ENCODE data around the gene PYGM.
"Not testable (repeated sequence)": the region's sequence is repeated elsewhere in the genome, so short reads cannot be mapped to it uniquely, and the experiment has no call there.

The PYGM gene

GRCh38 chr11:64711956-64712362 lies 47.8 kb downstream of the PYGM start:
- H3K9me3 ChIP-seq (ENCODE audit: control insufficient read depth in 5 of 5, low read length in 5 of 5) = peaks cover 0 to 3% (median 0%) of the 10 kb centered on the region in 5 donors
- H3K4me1 ChIP-seq (ENCODE audit: control insufficient read depth in 5 of 5, insufficient read depth in 5 of 5, low read length in 5 of 5) = peaks cover 0 to 20% (median 0%) of the 10 kb centered on the region in 5 donors
- no peak overlapping the region for H3K27ac ChIP-seq (ENCODE audit: low read depth, low read length)
- no peak overlapping the region for H3K9ac ChIP-seq (ENCODE audit: low read length in 5 of 5)
- no peak overlapping the region for H3K4me3 ChIP-seq (ENCODE audit: low read depth in 1 of 5, low read length in 5 of 5)
- no peaks in the 10 kb centered on the region for H3K36me3 ChIP-seq (ENCODE audit: control insufficient read depth in 5 of 5, insufficient read depth in 5 of 5, low read length in 5 of 5)
- H3K27me3 ChIP-seq (ENCODE audit: control insufficient read depth in 5 of 5, insufficient read depth in 4 of 5, low read length in 5 of 5) = peaks cover 53 to 76% (median 71%) of the 10 kb centered on the region in 5 donors

GRCh38 chr11:64711138-64711955 lies 48.4 kb downstream of the PYGM start:
- Histone ChIP-seq H3K9ac (ENCODE audit: low read length in 5 of 5) (no peak overlapping the region), H3K36me3 (ENCODE audit: control insufficient read depth in 5 of 5, insufficient read depth in 5 of 5, low read length in 5 of 5) (no peaks in the 10 kb centered on the region), H3K27ac (ENCODE audit: low read depth, low read length) (no peak overlapping the region), H3K27me3 (ENCODE audit: control insufficient read depth in 5 of 5, insufficient read depth in 4 of 5, low read length in 5 of 5) (peaks cover 51 to 70% (median 65%) of the 10 kb centered on the region in 5 donors), H3K4me1 (ENCODE audit: control insufficient read depth in 5 of 5, insufficient read depth in 5 of 5, low read length in 5 of 5) (peaks cover 0 to 20% (median 0%) of the 10 kb centered on the region in 5 donors), H3K4me3 (ENCODE audit: low read depth in 1 of 5, low read length in 5 of 5) (no peak overlapping the region), H3K9me3 (ENCODE audit: control insufficient read depth in 5 of 5, low read length in 5 of 5) (peaks cover 0 to 3% (median 0%) of the 10 kb centered on the region in 5 donors)

GRCh38 chr11:64710418-64711137 lies 49.2 kb downstream of the PYGM start:
- Histone ChIP-seq H3K4me3 (ENCODE audit: low read depth in 1 of 5, low read length in 5 of 5) (no peak overlapping the region), H3K9ac (ENCODE audit: low read length in 5 of 5) (no peak overlapping the region), H3K4me1 (ENCODE audit: control insufficient read depth in 5 of 5, insufficient read depth in 5 of 5, low read length in 5 of 5) (peaks cover 0 to 20% (median 0%) of the 10 kb centered on the region in 5 donors), H3K27me3 (ENCODE audit: control insufficient read depth in 5 of 5, insufficient read depth in 4 of 5, low read length in 5 of 5) (peaks cover 45 to 65% (median 59%) of the 10 kb centered on the region in 5 donors), H3K36me3 (ENCODE audit: control insufficient read depth in 5 of 5, insufficient read depth in 5 of 5, low read length in 5 of 5) (no peaks in the 10 kb centered on the region), H3K27ac (ENCODE audit: low read depth, low read length) (no peak overlapping the region), H3K9me3 (ENCODE audit: control insufficient read depth in 5 of 5, low read length in 5 of 5) (peaks cover 0 to 3% (median 0%) of the 10 kb centered on the region in 5 donors)

GRCh38 chr11:64705501-64705900 lies 54.3 kb downstream of the PYGM start:
- Histone ChIP-seq H3K9me3 (ENCODE audit: control insufficient read depth in 5 of 5, low read length in 5 of 5) (no peaks in the 10 kb centered on the region), H3K36me3 (ENCODE audit: control insufficient read depth in 5 of 5, insufficient read depth in 5 of 5, low read length in 5 of 5) (no peaks in the 10 kb centered on the region), H3K27me3 (ENCODE audit: control insufficient read depth in 5 of 5, insufficient read depth in 4 of 5, low read length in 5 of 5) (peaks cover 9 to 32% (median 22%) of the 10 kb centered on the region in 5 donors), H3K27ac (ENCODE audit: low read depth, low read length) (no peak overlapping the region), H3K4me1 (ENCODE audit: control insufficient read depth in 5 of 5, insufficient read depth in 5 of 5, low read length in 5 of 5) (no peaks in the 10 kb centered on the region), H3K4me3 (ENCODE audit: low read depth in 1 of 5, low read length in 5 of 5) (no peak overlapping the region), H3K9ac (ENCODE audit: low read length in 5 of 5) (no peak overlapping the region)

- Histone ChIP-seq H3K27me3 (ENCODE audit: control insufficient read depth in 5 of 5, insufficient read depth in 4 of 5, low read length in 5 of 5) (peaks cover 3 to 17% (median 10%) of the 10 kb centered on the region in 5 donors), H3K4me3 (ENCODE audit: low read depth in 1 of 5, low read length in 5 of 5) (no peak overlapping the region), H3K9me3 (ENCODE audit: control insufficient read depth in 5 of 5, low read length in 5 of 5) (no peaks in the 10 kb centered on the region), H3K4me1 (ENCODE audit: control insufficient read depth in 5 of 5, insufficient read depth in 5 of 5, low read length in 5 of 5) (no peaks in the 10 kb centered on the region), H3K36me3 (ENCODE audit: control insufficient read depth in 5 of 5, insufficient read depth in 5 of 5, low read length in 5 of 5) (no peaks in the 10 kb centered on the region), H3K9ac (ENCODE audit: low read length in 5 of 5) (no peak overlapping the region), H3K27ac (ENCODE audit: low read depth, low read length) (no peak overlapping the region)
Observed at GRCh38 chr11:64703048-64703447, 56.7 kb downstream of the PYGM start.

GRCh38 chr11:64701956-64702355 lies 57.8 kb downstream of the PYGM start:
- H3K9ac ChIP-seq (ENCODE audit: low read length in 5 of 5); H3K9me3 ChIP-seq (ENCODE audit: control insufficient read depth in 5 of 5, low read length in 5 of 5); H3K4me3 ChIP-seq (ENCODE audit: low read depth in 1 of 5, low read length in 5 of 5); H3K36me3 ChIP-seq (ENCODE audit: control insufficient read depth in 5 of 5, insufficient read depth in 5 of 5, low read length in 5 of 5); H3K4me1 ChIP-seq (ENCODE audit: control insufficient read depth in 5 of 5, insufficient read depth in 5 of 5, low read length in 5 of 5); H3K27ac ChIP-seq (ENCODE audit: low read depth, low read length): not testable (repeated sequence)
- peaks cover 4 to 15% (median 5%) of the 10 kb centered on the region in 5 donors for H3K27me3 ChIP-seq (ENCODE audit: control insufficient read depth in 5 of 5, insufficient read depth in 4 of 5, low read length in 5 of 5)

- no peak overlapping the region for H3K27ac ChIP-seq (ENCODE audit: low read depth, low read length)
- peaks cover 3 to 23% (median 18%) of the 10 kb centered on the region in 5 donors for H3K27me3 ChIP-seq (ENCODE audit: control insufficient read depth in 5 of 5, insufficient read depth in 4 of 5, low read length in 5 of 5)
- no peaks in the 10 kb centered on the region for H3K9me3 ChIP-seq (ENCODE audit: control insufficient read depth in 5 of 5, low read length in 5 of 5)
- no peak overlapping the region for H3K9ac ChIP-seq (ENCODE audit: low read length in 5 of 5)
- H3K4me3 ChIP-seq (ENCODE audit: low read depth in 1 of 5, low read length in 5 of 5) = no peak overlapping the region
- H3K36me3 ChIP-seq (ENCODE audit: control insufficient read depth in 5 of 5, insufficient read depth in 5 of 5, low read length in 5 of 5) = no peaks in the 10 kb centered on the region
- H3K4me1 ChIP-seq (ENCODE audit: control insufficient read depth in 5 of 5, insufficient read depth in 5 of 5, low read length in 5 of 5) = no peaks in the 10 kb centered on the region
Observed at GRCh38 chr11:64698427-64698826, 61.3 kb downstream of the PYGM start.

GRCh38 chr11:64697663-64698375 lies 62.0 kb downstream of the PYGM start:
- H3K27me3 ChIP-seq (ENCODE audit: control insufficient read depth in 5 of 5, insufficient read depth in 4 of 5, low read length in 5 of 5) = peaks cover 3 to 26% (median 16%) of the 10 kb centered on the region in 5 donors

More at GRCh38 chr11:64697663-64698375, 62.0 kb downstream of the PYGM start:
- no peak overlapping the region for H3K4me3 ChIP-seq (ENCODE audit: low read depth in 1 of 5, low read length in 5 of 5)
- no peak overlapping the region for H3K9ac ChIP-seq (ENCODE audit: low read length in 5 of 5)
- H3K4me1 ChIP-seq (ENCODE audit: control insufficient read depth in 5 of 5, insufficient read depth in 5 of 5, low read length in 5 of 5) = no peaks in the 10 kb centered on the region
- no peaks in the 10 kb centered on the region for H3K36me3 ChIP-seq (ENCODE audit: control insufficient read depth in 5 of 5, insufficient read depth in 5 of 5, low read length in 5 of 5)
- H3K27ac ChIP-seq (ENCODE audit: low read depth, low read length) = no peak overlapping the region
- H3K9me3 ChIP-seq (ENCODE audit: control insufficient read depth in 5 of 5, low read length in 5 of 5) = no peaks in the 10 kb centered on the region
